ENCODE results near the gene GATA1. TPM values are rescaled to one million over a fixed set of nuclear protein-coding genes. Genes with fewer than 3 reads are reported as not detected.

The GATA1 gene
- total RNA-seq, result not detected in 2 replicates

GRCh38 chrX:48786341-48786800, at the start of gene GATA1:
TSS of gene GATA1 (plus strand) at chrX:48786590. CDS start at chrX:48791110, 4,520 bp downstream.

GRCh38 chrX:48761674-48762471, 24.5 kb upstream of the GATA1 start, which contains the start of gene GLOD5:
TSS of gene GLOD5 (plus strand) at chrX:48761747. CDS start at chrX:48761791, 44 bp downstream.

GRCh38 chrX:48801280-48802088, 15.1 kb downstream of the GATA1 start, which contains the start of gene HDAC6:
TSS of gene HDAC6 (plus strand) at chrX:48802067. CDS start at chrX:48802693, 626 bp downstream.

GRCh38 chrX:48826135-48826875, 39.9 kb downstream of the GATA1 start, which contains the start of gene ERAS:
TSS of gene ERAS (plus strand) at chrX:48826513. CDS start at chrX:48829124, 2,611 bp downstream.

GRCh38 chrX:48835524-48836329, 49.3 kb downstream of the GATA1 start, which contains the start of gene PCSK1N:
TSS of gene PCSK1N (minus strand) at chrX:48835610. CDS start at chrX:48835532, 78 bp downstream.

Small RNAs within 50 kb of the gene (small RNA-seq; reads per million reads assigned to genes)
- 0.13 reads per million for gene RNU6-29P (ENCODE audit: low replicate concordance)

Other genes with a start within 250 kb of the GATA1 start
- gene TBC1D25, start 246.9 kb upstream of the GATA1 start, total RNA-seq, result 11.8 and 12.6 TPM in 2 replicates
- 367 and 438 TPM in 2 replicates for gene RBM3, start 212.1 kb upstream of the GATA1 start, total RNA-seq
- gene WDR13, start 189.1 kb upstream of the GATA1 start, total RNA-seq, result 88.8 and 132 TPM in 2 replicates
- gene WAS, start 102.8 kb upstream of the GATA1 start, total RNA-seq, result 0.14 TPM in 1 of 2 replicates, not detected in the other
- gene SUV39H1, start 89.9 kb upstream of the GATA1 start, total RNA-seq, result 4.2 and 20.0 TPM in 2 replicates
- not detected in 2 replicates for gene GLOD5, start 24.8 kb upstream of the GATA1 start, total RNA-seq
- 28.0 and 37.2 TPM in 2 replicates for gene HDAC6, start 15.5 kb downstream of the GATA1 start, total RNA-seq
- gene ERAS, start 39.9 kb downstream of the GATA1 start, total RNA-seq, result 0.22 TPM in 1 of 2 replicates, not detected in the other
- not detected in 2 replicates for gene PCSK1N, start 49.0 kb downstream of the GATA1 start, total RNA-seq
- gene TIMM17B, start 111.2 kb downstream of the GATA1 start, total RNA-seq, result 35.5 and 42.0 TPM in 2 replicates
- gene PQBP1, start 111.3 kb downstream of the GATA1 start, total RNA-seq, result 56.7 and 94.3 TPM in 2 replicates
- 23.9 and 26.1 TPM in 2 replicates for gene SLC35A2, start 125.1 kb downstream of the GATA1 start, total RNA-seq
- gene PIM2, start 132.4 kb downstream of the GATA1 start, total RNA-seq, result 13.2 and 19.3 TPM in 2 replicates
- gene OTUD5, start 171.0 kb downstream of the GATA1 start, total RNA-seq, result 34.6 and 58.4 TPM in 2 replicates
- gene KCND1, start 185.3 kb downstream of the GATA1 start, total RNA-seq, result under 0.01 and 0.14 TPM in 2 replicates
- gene GRIPAP1, start 215.7 kb downstream of the GATA1 start, total RNA-seq, result 16.6 and 23.6 TPM in 2 replicates